ACHN (cell line): ENCODE data around the gene UBE2C.
A peak's percentile ranks its signal among the peaks of the same experiment; 100 is the strongest.
"Not testable (repeated sequence)": the region's sequence is repeated elsewhere in the genome, so short reads cannot be mapped to it uniquely, and the experiment has no call there.

ENCODE experiments used
- DNase-seq: peaks from one replicate; pipeline ENCODE4 v3.0.0-alpha.2; 2015
- in situ Hi-C: cut with HindIII; loops from 2 replicates; pipeline ENCODE4 v1.10.0; 2017; ENCODE audit warnings: low sequenced_read_pairs, low pct_ligation_motif_present, low pct_unique_long_range_greater_than_20kb

Gene UBE2C

GRCh38 chr20:45827030-45827652, 14.7 kb downstream of the UBE2C start, which contains the start of gene TNNC2:
TNNC2 (minus strand) TSS chr20:45827312; CDS start chr20:45827248, 64 bp downstream.
- DNase-seq, result no peak
- in situ Hi-C loops, result no loop called here

GRCh38 chr20:45827712-45828111, 15.3 kb downstream of the UBE2C start:
- in situ Hi-C loops, result no loop called here
- no peak for DNase-seq

GRCh38 chr20:45828589-45828988, 16.1 kb downstream of the UBE2C start:
- DNase-seq, result no peak
- in situ Hi-C loops, result no loop called here

- DNase-seq, in situ Hi-C loops: not testable (repeated sequence)
Measured at GRCh38 chr20:45829673-45830106, 17.2 kb downstream of the UBE2C start.

GRCh38 chr20:45832619-45833018, 20.2 kb downstream of the UBE2C start:
- DNase-seq, result no peak
- in situ Hi-C loops, result no loop called here

GRCh38 chr20:45833030-45833882, 20.8 kb downstream of the UBE2C start, which contains the start of gene SNX21:
SNX21 (plus strand) TSS chr20:45833799; CDS start chr20:45833920, 121 bp downstream.
- peak; percentile 82 for DNase-seq
- in situ Hi-C loops, result no loop called here

- in situ Hi-C loops, result no loop called here
- DNase-seq, result peak; percentile 58
Measured at GRCh38 chr20:45833883-45834796, 21.7 kb downstream of the UBE2C start.

GRCh38 chr20:45834797-45835161, 22.3 kb downstream of the UBE2C start:
- in situ Hi-C loops, result no loop called here
- DNase-seq, result no peak

GRCh38 chr20:45835329-45835765, 22.9 kb downstream of the UBE2C start:
- in situ Hi-C loops, result no loop called here
- DNase-seq, result no peak

- DNase-seq, result no peak
- in situ Hi-C loops, result no loop called here
Measured at GRCh38 chr20:45835825-45836224, 23.4 kb downstream of the UBE2C start.

- no peak for DNase-seq
- in situ Hi-C loops, result no loop called here
Measured at GRCh38 chr20:45836841-45837240, 24.4 kb downstream of the UBE2C start.

GRCh38 chr20:45840700-45841198, 28.3 kb downstream of the UBE2C start:
- in situ Hi-C loops, result no loop called here
- DNase-seq, result no peak

- in situ Hi-C loops, result no loop called here
- no peak for DNase-seq
Measured at GRCh38 chr20:45841407-45842129, 29.1 kb downstream of the UBE2C start.

GRCh38 chr20:45842169-45842812, 29.8 kb downstream of the UBE2C start:
- in situ Hi-C loops, result no loop called here
- DNase-seq, result no peak

GRCh38 chr20:45843506-45843905, 31.1 kb downstream of the UBE2C start:
- no peak for DNase-seq
- in situ Hi-C loops, result no loop called here

- in situ Hi-C loops, result no loop called here
- no peak for DNase-seq
Measured at GRCh38 chr20:45845452-45845851, 33.0 kb downstream of the UBE2C start.

- in situ Hi-C loops, result no loop called here
- DNase-seq, result no peak
Measured at GRCh38 chr20:45848421-45848820, 36.0 kb downstream of the UBE2C start.
